Omental fat pad (tissue), 4 donors: Measurements from ENCODE around the gene RDM1. TPM values are rescaled to one million over a fixed set of nuclear protein-coding genes. Genes with fewer than 3 reads are reported as not detected.

Experiments used
- ATAC-seq: fragments of 150-250 bp; one replicate; pipeline ENCODE4 v1.9.1; 2016; ENCODE audit warnings: mild to moderate bottlenecking, moderate library complexity; ENCODE audit not compliant: low FRiP score
- DNase-seq: peaks from one replicate; pipeline ENCODE4 v3.0.0-alpha.2; 2019; ENCODE audit warnings: low spot score
- total RNA-seq, 4 donors: library from RNA; depleted of rRNA; stranded (reverse); fragments of >200 nt; gene quantifications; one replicate each; pipeline ENCODE4 v1.1.0, GENCODE V29; 2016
- TF ChIP-seq, protein P1 (sequence below), 3 donors: fragments of 450-650 bp; IDR thresholded peaks; one replicate each; pipeline ENCODE4 v1.5.1; 2016 to 2017; ENCODE audit warnings: antibody characterized with exemption in 3 of 3, mild to moderate bottlenecking in 3 of 3, moderate library complexity in 2 of 3

Gene RDM1
- total RNA-seq, 4 donors from 2014 or later: not detected

GRCh38 chr17:35878361-35878760, 52.2 kb downstream of the RDM1 start:
- TF ChIP-seq, protein P1, sequence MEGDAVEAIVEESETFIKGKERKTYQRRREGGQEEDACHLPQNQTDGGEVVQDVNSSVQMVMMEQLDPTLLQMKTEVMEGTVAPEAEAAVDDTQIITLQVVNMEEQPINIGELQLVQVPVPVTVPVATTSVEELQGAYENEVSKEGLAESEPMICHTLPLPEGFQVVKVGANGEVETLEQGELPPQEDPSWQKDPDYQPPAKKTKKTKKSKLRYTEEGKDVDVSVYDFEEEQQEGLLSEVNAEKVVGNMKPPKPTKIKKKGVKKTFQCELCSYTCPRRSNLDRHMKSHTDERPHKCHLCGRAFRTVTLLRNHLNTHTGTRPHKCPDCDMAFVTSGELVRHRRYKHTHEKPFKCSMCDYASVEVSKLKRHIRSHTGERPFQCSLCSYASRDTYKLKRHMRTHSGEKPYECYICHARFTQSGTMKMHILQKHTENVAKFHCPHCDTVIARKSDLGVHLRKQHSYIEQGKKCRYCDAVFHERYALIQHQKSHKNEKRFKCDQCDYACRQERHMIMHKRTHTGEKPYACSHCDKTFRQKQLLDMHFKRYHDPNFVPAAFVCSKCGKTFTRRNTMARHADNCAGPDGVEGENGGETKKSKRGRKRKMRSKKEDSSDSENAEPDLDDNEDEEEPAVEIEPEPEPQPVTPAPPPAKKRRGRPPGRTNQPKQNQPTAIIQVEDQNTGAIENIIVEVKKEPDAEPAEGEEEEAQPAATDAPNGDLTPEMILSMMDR (IDR thresholded peaks at IDR 0.05): no peak
- DNase-seq (no peak), ATAC-seq (no peak)

- TF ChIP-seq, protein P1 (IDR thresholded peaks at IDR 0.05): no peak
- DNase-seq (no peak), ATAC-seq (no peak)
Measured at GRCh38 chr17:35877345-35878029, 53.1 kb downstream of the RDM1 start.

GRCh38 chr17:35876534-35876933, 54.0 kb downstream of the RDM1 start:
- TF ChIP-seq, protein P1 (IDR thresholded peaks at IDR 0.05): no peak
- no peak for ATAC-seq
- DNase-seq: no peak

DNA sequence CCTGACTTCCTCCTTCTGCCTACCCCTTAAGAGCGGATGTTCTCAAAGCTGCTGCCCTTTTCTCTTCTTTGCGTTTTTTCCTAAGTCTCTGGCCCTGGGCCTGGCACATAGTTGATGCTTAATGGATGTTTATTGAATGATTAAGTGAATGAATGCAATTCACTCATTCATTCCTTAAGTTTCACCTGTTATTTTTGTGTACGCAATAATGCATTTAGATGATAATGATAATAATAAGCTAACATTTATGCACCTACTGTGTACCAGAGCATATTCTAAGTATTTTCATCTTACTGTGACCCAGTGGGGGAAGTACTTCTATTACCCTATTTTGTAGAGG, 54.8 kb downstream of the RDM1 start:
- DNase-seq (no peak), ATAC-seq (no peak)
- TF ChIP-seq, protein P1 (IDR thresholded peaks at IDR 0.05): no peak

DNA sequence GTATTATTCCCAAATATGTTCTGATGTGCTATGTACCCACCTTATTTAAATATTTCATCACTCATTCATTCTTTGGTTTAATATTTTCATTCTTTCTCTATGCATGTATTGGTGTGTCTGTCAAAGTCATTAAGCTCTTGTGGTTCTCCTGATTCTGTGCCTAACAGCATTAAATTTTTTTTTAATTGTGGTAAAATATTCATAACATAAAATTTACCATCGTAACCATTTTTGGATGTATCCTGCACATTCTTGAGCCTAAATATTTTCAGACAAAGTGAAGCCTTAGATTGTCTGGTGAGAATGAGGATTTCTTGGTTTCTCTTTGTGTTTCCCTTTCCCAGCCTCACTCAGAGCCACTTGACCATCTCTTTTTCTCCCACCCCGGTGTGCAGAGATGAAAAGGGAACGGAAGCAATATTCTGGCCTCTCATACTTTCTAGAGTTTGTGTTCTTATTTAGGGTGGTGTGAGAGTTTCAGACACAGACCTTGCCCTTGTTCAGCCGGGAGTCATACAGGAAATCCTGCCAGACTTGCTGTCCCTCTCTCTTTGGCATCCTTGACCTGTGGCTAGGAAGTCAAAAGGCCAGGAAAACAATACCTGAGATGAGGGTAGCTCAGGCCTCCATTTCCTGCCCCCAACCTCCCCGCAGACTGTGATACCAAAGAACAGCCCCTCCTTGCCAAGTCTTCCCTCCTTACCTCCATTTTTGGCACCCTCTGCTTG, 55.3 kb downstream of the RDM1 start:
- DNase-seq: no peak
- TF ChIP-seq, protein P1 (IDR thresholded peaks at IDR 0.05): no peak
- ATAC-seq: no peak

- no peak for ATAC-seq
- TF ChIP-seq, protein P1 (IDR thresholded peaks at IDR 0.05): no peak
- no peak for DNase-seq
Measured at GRCh38 chr17:35872196-35872980, 58.2 kb downstream of the RDM1 start.
